HG03103 (cell line): ENCODE measurements around the gene NUCB1.

ENCODE experiments used
- ATAC-seq: cut with Tn5 transposase; IDR thresholded peaks from one replicate; pipeline ENCODE4 v1.9.1; 2021; ENCODE audit warnings: low read depth; ENCODE audit not compliant: unreplicated experiment

The NUCB1 gene

DNA sequence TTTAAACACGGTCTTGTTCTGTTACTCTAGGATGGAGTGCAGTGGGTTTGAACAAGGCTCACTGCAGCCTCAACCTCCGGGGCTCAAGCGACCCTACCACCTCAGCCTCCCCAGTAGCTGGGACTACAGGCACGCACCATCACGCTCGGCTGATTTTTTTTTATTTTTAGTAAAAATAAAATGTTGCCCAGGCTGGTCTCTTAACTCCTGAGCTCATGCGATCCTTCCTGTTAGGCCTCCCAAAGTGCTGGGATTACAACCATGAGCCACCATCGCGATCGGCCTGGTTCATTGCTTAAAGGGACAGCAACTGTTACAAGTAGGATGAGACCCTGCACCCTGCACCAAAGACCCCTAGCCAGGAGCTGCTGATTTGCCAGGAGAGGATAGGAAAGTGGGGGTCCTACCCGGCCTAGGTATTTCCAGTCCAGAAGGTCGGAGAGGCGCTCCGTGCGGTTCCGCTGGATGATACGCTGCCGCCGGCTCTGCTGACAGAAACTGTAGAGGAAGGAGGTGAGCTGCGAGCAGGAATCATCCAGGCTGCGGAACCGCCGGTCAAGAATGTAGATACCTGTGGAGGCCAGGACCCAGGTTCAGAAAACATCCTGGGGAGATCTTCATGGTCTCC is 70.1 kb downstream of the NUCB1 start:
- no peak for ATAC-seq

DNA sequence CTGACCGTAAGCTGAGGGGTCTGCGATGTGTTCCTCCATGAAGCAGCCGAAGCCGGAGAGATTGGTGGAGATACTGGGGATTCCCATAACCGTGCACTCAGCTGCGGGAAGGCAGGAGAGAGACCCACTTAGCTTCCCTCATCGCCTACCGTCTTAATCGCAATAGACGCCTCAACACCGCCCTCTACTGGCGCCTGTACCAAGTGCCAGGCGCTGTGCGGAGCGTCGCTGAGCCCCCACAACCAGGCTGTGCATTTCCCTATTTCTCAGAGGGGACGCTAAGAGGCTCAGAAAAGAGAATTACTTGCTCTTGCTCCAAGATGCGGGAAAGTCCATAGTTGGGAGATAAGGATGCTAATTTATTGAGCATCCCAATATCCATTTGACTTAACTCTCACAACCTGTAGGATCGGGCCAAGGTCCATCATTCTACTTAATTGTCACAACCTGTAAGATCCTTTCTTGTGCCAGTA is 70.8 kb downstream of the NUCB1 start:
- no peak for ATAC-seq
